Stimulated activated CD8-positive, alpha-beta memory T cell treated with anti-CD3 and anti-CD28 coated beads, Interleukin-12 subunit alpha, Interleukin-12 subunit beta, amount 100 ng/mL, for 24 hours (primary cell): ENCODE data around the gene SCAMP2.

ENCODE experiments used
- DNase-seq: peaks from one replicate; pipeline ENCODE4 v3.0.0-alpha.2; 2020; ENCODE audit errors: extremely low read depth

Gene SCAMP2

DNA sequence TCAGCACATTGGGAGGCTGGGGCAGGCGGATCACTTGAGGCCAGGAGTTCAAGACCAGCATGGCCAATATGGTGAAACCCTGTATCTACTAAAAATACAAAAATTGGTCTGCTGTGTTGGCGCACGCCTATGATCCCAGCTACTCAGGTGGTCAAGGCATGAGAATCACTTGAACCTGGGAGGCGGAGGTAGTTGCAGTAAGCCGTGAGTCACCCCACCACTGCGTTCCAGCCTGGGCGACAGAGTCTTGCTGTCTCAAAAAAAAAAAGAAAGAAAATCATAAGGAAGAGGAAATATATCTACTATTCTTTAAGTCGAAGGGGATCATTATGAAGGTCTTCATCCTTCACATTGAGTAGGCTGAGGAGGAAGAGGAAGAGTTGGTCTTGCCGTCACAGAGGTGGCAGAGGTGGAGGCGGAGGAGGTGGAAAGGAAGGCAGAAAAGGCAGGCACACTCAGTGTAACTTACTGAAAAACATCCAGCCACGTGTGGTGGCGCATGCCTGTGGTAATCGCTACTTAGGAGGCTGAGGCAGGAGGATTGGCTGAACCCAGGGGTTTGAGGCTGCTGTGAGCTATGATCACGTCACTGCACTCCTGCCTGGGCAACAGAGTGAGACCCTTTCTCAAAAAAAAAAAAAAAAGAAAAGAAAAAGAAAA lies 77.1 kb downstream of the SCAMP2 start:
- no peak for DNase-seq

DNA sequence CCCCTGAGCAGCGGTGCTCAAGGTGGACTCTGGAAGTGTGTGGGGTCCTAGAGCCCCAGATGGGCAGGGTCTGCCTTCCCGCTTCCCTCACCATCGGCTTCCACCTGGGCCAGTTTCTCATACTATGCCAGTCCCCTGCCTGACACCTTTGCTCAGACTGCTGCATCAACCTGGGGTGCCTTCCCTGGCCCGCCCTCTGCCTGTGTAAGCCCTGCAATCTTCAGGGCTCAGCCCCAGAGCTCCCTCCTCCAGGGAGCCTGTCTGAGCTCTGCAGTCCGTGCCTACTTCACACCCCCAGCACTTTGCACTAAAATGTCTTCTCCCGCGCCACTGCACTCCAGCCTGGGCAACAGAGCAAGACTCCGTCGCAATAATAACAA lies 78.2 kb downstream of the SCAMP2 start:
- no peak for DNase-seq

DNA sequence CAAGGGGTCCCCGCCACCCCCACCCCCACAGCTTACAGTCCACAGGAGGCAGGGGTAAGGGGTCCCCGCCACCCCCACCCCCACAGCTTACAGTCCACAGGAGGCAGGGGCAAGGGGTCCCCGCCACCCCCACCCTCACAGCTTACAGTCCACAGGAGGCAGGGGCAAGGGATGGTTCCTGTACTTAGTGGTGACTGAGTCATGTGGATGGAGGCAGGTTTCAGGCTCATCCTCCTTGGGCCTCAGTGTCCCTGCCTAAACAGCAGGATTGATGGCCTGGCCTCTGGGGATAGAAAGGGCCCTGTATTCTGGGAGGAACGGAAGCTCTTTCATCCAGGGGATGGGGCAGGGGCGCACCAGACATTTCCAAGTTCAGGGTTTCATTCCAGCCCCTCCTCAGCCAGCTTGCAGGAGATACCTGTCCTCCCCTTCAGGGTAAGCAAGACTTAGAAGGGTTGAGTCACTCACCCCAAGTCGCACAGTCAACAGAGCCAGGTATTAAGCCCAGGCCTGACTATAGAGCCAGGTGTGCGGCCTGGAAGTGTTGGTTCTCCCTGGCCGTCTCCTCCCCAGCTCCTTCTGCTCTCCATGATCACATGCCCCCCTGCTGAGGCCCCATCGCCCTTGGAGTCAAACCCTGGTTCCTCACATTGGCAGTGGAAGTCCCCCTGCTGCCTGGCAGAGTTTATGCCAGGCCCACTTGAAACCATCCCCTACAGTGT lies 78.8 kb downstream of the SCAMP2 start:
- DNase-seq, result no peak
